ENCODE results near the gene RNF115.

RNF115 gene

GRCh38 chr1:145858901-145859490, 35.1 kb upstream of the RNF115 start, which contains the start of gene PIAS3:
Gene PIAS3 (minus strand): TSS chr1:145859081. CDS start chr1:145858990, 91 bp downstream.
- no peak for TF ChIP-seq CTCF (IDR thresholded peaks at IDR 0.05; ENCODE audit: low read depth, low read length, missing control alignments)
- peak within 1 kb of the TSS; percentile 68 for H3K4me3 ChIP-seq (ENCODE audit: low read depth, low read length)
- DNase-seq (ENCODE audit: low read depth) = peak; percentile 67

- H3K4me3 ChIP-seq (ENCODE audit: low read depth, low read length) = peak overlapping the region; percentile 68
- peak; percentile 14 for TF ChIP-seq CTCF (IDR thresholded peaks at IDR 0.05; ENCODE audit: low read depth, low read length, missing control alignments)
- no peak for DNase-seq (ENCODE audit: low read depth)
Measured at GRCh38 chr1:145858238-145858900, 34.5 kb upstream of the RNF115 start.

GRCh38 chr1:145857170-145857569, 33.3 kb upstream of the RNF115 start:
- TF ChIP-seq CTCF (IDR thresholded peaks at IDR 0.05; ENCODE audit: low read depth, low read length, missing control alignments) = no peak
- H3K4me3 ChIP-seq (ENCODE audit: low read depth, low read length) = no peak overlapping the region
- DNase-seq (ENCODE audit: low read depth) = no peak

GRCh38 chr1:145855426-145855948, 31.6 kb upstream of the RNF115 start:
- no peak for DNase-seq (ENCODE audit: low read depth)
- TF ChIP-seq CTCF (IDR thresholded peaks at IDR 0.05; ENCODE audit: low read depth, low read length, missing control alignments) = peak; percentile 42
- H3K4me3 ChIP-seq (ENCODE audit: low read depth, low read length) = no peak overlapping the region

- H3K4me3 ChIP-seq (ENCODE audit: low read depth, low read length) = no peak overlapping the region
- no peak for DNase-seq (ENCODE audit: low read depth)
- peak; percentile 53 for TF ChIP-seq CTCF (IDR thresholded peaks at IDR 0.05; ENCODE audit: low read depth, low read length, missing control alignments)
Measured at GRCh38 chr1:145849356-145850160, 25.7 kb upstream of the RNF115 start.

- no peak for TF ChIP-seq CTCF (IDR thresholded peaks at IDR 0.05; ENCODE audit: low read depth, low read length, missing control alignments)
- no peak for DNase-seq (ENCODE audit: low read depth)
- no peak overlapping the region for H3K4me3 ChIP-seq (ENCODE audit: low read depth, low read length)
Measured at GRCh38 chr1:145847827-145848226, 23.9 kb upstream of the RNF115 start.

Measured in GM12864 (cell line).